ENCODE measurements around the gene CPNE1.

DNA sequence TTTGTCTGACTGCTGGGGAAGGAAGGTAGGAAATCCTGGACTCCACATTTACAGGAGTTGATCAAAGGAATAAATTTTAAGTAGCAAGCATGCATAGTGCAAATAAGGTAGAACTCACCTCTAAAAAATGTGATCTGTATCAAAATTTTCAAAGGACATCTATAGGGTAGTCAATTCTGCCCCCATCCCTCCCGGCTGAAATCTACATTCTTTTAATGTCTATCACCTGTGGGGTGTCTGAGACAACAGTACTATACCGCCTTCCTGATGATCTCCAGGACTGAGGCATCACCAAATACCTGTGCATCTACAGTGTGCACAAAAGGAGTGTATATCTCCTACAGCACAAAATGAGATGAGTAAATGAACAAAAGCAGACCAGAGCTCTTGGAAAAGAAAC is 19.9 kb downstream of the CPNE1 start:
- TF ChIP-seq, protein P1, sequence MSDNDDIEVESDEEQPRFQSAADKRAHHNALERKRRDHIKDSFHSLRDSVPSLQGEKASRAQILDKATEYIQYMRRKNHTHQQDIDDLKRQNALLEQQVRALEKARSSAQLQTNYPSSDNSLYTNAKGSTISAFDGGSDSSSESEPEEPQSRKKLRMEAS (IDR thresholded peaks at IDR 0.05) = no peak
- no peak for TF ChIP-seq POLR2A (IDR thresholded peaks at IDR 0.05; ENCODE audit: borderline replicate concordance, extremely low read depth, insufficient read depth, insufficient read length)
- TF ChIP-seq, protein P2, sequence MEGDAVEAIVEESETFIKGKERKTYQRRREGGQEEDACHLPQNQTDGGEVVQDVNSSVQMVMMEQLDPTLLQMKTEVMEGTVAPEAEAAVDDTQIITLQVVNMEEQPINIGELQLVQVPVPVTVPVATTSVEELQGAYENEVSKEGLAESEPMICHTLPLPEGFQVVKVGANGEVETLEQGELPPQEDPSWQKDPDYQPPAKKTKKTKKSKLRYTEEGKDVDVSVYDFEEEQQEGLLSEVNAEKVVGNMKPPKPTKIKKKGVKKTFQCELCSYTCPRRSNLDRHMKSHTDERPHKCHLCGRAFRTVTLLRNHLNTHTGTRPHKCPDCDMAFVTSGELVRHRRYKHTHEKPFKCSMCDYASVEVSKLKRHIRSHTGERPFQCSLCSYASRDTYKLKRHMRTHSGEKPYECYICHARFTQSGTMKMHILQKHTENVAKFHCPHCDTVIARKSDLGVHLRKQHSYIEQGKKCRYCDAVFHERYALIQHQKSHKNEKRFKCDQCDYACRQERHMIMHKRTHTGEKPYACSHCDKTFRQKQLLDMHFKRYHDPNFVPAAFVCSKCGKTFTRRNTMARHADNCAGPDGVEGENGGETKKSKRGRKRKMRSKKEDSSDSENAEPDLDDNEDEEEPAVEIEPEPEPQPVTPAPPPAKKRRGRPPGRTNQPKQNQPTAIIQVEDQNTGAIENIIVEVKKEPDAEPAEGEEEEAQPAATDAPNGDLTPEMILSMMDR (IDR thresholded peaks at IDR 0.05 in 2 of 3, conservative IDR thresholded peaks at IDR 0.05 in 1 of 3; ENCODE audit: borderline replicate concordance in 1 of 3, insufficient read depth in 1 of 3, low read depth in 2 of 3, low read length in 2 of 3) = no peak

Data from HCT116 (cell line).